HCT116 (cell line): ENCODE measurements around the gene COL23A1.

Experiments
- EZH2 ChIP-seq: fragments of 200-600 bp; sonication (generic); IDR thresholded peaks from 2 replicates; pipeline ENCODE4 v1.6.1; 2017; ENCODE audit warnings: antibody characterized with exemption, mixed run types
- EZH2phosphoT487 ChIP-seq: fragments of 200-600 bp; IDR thresholded peaks from 2 replicates; pipeline ENCODE4 v1.6.1; 2018; ENCODE audit warnings: antibody characterized with exemption, borderline replicate concordance
- FOSL1 ChIP-seq: IDR thresholded peaks from 2 replicates; pipeline ENCODE4 v1.6.1; 2012; ENCODE audit warnings: low read depth
- POLR2A ChIP-seq: IDR thresholded peaks from 2 replicates; pipeline ENCODE4 v1.7.0; 2011; ENCODE audit warnings: borderline replicate concordance; ENCODE audit not compliant: insufficient read depth, insufficient read length; ENCODE audit errors: extremely low read depth
- RAD21 ChIP-seq: IDR thresholded peaks from 2 replicates; pipeline ENCODE4 v1.6.1; 2012; ENCODE audit warnings: low read depth, mild to moderate bottlenecking
- TCF7L2 ChIP-seq: IDR thresholded peaks from 2 replicates; pipeline ENCODE4 v1.7.0; 2011; ENCODE audit warnings: borderline replicate concordance, inconsistent platforms; ENCODE audit not compliant: insufficient read depth, insufficient read length; ENCODE audit errors: extremely low read depth
- TF ChIP-seq, protein P1 (sequence below), 3 experiments: fragments of 200-600 bp in 1 of 3; sonication (generic) in 1 of 3; IDR thresholded peaks in 2 of 3; conservative IDR thresholded peaks in 1 of 3; 2 replicates each; pipeline ENCODE4 v1.5.1; 2012 to 2017; ENCODE audit warnings: low read depth in 2 of 3, low read length in 2 of 3, antibody characterized with exemption in 1 of 3, borderline replicate concordance in 1 of 3, control low read depth in 1 of 3, mild to moderate bottlenecking in 1 of 3, mixed read lengths in 1 of 3, mixed run types in 1 of 3, moderate library complexity in 1 of 3; ENCODE audit not compliant: insufficient read depth in 1 of 3
- TF ChIP-seq, protein P2 (sequence below): IDR thresholded peaks from 2 replicates; pipeline ENCODE4 v1.6.1; 2011; ENCODE audit warnings: mild to moderate bottlenecking, low read length, moderate library complexity; ENCODE audit not compliant: insufficient replicate concordance; ENCODE audit errors: extremely low read depth
- TF ChIP-seq, protein P3 (sequence below): IDR thresholded peaks from 2 replicates; pipeline ENCODE4 v1.6.1; 2012

DNA sequence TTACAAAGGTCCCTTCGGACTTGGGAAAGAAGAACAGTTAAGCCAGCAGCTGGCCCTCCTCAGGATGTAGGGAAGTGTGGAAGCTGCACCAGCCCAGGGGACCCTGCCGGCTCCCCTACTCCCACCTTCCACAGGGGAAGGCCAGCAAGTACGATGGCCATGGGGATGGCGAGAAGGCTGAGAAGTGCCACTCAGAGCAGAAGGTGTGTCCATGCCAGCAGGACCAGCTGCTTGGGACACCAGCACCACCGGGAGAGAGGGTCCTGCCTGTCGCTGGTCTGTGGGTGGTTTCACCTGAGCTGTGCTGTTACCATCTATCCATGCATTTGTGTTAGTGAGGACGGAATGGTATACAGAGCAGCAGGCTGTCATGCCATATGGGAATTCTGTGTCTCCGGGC is 209.0 kb downstream of the COL23A1 start:
- TF ChIP-seq, protein P1, sequence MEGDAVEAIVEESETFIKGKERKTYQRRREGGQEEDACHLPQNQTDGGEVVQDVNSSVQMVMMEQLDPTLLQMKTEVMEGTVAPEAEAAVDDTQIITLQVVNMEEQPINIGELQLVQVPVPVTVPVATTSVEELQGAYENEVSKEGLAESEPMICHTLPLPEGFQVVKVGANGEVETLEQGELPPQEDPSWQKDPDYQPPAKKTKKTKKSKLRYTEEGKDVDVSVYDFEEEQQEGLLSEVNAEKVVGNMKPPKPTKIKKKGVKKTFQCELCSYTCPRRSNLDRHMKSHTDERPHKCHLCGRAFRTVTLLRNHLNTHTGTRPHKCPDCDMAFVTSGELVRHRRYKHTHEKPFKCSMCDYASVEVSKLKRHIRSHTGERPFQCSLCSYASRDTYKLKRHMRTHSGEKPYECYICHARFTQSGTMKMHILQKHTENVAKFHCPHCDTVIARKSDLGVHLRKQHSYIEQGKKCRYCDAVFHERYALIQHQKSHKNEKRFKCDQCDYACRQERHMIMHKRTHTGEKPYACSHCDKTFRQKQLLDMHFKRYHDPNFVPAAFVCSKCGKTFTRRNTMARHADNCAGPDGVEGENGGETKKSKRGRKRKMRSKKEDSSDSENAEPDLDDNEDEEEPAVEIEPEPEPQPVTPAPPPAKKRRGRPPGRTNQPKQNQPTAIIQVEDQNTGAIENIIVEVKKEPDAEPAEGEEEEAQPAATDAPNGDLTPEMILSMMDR (IDR thresholded peaks at IDR 0.05 in 2 of 3, conservative IDR thresholded peaks at IDR 0.05 in 1 of 3; ENCODE audit: borderline replicate concordance in 1 of 3, insufficient read depth in 1 of 3, low read depth in 2 of 3, low read length in 2 of 3), result no peak
- no peak for TF ChIP-seq EZH2
- no peak for TF ChIP-seq POLR2A
- TF ChIP-seq RAD21, result no peak
- TF ChIP-seq, protein P2, sequence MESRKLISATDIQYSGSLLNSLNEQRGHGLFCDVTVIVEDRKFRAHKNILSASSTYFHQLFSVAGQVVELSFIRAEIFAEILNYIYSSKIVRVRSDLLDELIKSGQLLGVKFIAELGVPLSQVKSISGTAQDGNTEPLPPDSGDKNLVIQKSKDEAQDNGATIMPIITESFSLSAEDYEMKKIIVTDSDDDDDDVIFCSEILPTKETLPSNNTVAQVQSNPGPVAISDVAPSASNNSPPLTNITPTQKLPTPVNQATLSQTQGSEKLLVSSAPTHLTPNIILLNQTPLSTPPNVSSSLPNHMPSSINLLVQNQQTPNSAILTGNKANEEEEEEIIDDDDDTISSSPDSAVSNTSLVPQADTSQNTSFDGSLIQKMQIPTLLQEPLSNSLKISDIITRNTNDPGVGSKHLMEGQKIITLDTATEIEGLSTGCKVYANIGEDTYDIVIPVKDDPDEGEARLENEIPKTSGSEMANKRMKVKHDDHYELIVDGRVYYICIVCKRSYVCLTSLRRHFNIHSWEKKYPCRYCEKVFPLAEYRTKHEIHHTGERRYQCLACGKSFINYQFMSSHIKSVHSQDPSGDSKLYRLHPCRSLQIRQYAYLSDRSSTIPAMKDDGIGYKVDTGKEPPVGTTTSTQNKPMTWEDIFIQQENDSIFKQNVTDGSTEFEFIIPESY, result no peak
- no peak for TF ChIP-seq FOSL1
- TF ChIP-seq TCF7L2, result no peak
- TF ChIP-seq, protein P3, sequence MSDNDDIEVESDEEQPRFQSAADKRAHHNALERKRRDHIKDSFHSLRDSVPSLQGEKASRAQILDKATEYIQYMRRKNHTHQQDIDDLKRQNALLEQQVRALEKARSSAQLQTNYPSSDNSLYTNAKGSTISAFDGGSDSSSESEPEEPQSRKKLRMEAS, result no peak
- TF ChIP-seq EZH2phosphoT487, result no peak
